GM21526 (cell line): ENCODE data around the gene DCTN1.
"Not testable (repeated sequence)": the region's sequence is repeated elsewhere in the genome, so short reads cannot be mapped to it uniquely, and the experiment has no call there.

Source experiments
- ATAC-seq: cut with Tn5 transposase; IDR thresholded peaks from one replicate; pipeline ENCODE4 v1.9.1; 2021; ENCODE audit warnings: moderate library complexity; ENCODE audit not compliant: unreplicated experiment, low FRiP score

DCTN1 gene

GRCh38 chr2:74379851-74380789, at the start of gene DCTN1:
TSS of gene DCTN1 (minus strand) at chr2:74380311. CDS start at chr2:74380037, 274 bp downstream.
- no peak for ATAC-seq

GRCh38 chr2:74428675-74429074, 48.6 kb upstream of the DCTN1 start:
- ATAC-seq: no peak

GRCh38 chr2:74427551-74427950, 47.4 kb upstream of the DCTN1 start:
- ATAC-seq: no peak

GRCh38 chr2:74426181-74426758, 46.2 kb upstream of the DCTN1 start:
- no peak for ATAC-seq

GRCh38 chr2:74425523-74425922, 45.4 kb upstream of the DCTN1 start:
- no peak for ATAC-seq

- ATAC-seq: no peak
These were observed 44.9 kb upstream of the DCTN1 start for GRCh38 chr2:74424995-74425406.

- no peak for ATAC-seq
These were observed 44.3 kb upstream of the DCTN1 start for GRCh38 chr2:74424139-74424992.

GRCh38 chr2:74423231-74424095, 43.4 kb upstream of the DCTN1 start:
- ATAC-seq: no peak

- peak; percentile 90 for ATAC-seq
These were observed 41.2 kb upstream of the DCTN1 start, which contains the start of the genes C2orf81 and WDR54 for GRCh38 chr2:74421221-74421870. TSS of gene C2orf81 (minus strand) at chr2:74421619. CDS start at chr2:74421560, 59 bp downstream. TSS of gene WDR54 (plus strand) at chr2:74421730. CDS start at chr2:74422154, 424 bp downstream.

GRCh38 chr2:74420443-74421103, 40.5 kb upstream of the DCTN1 start:
- ATAC-seq: not testable (repeated sequence)

GRCh38 chr2:74420006-74420405, 39.9 kb upstream of the DCTN1 start:
- ATAC-seq: no peak

GRCh38 chr2:74419345-74419744, 39.2 kb upstream of the DCTN1 start:
- no peak for ATAC-seq

GRCh38 chr2:74418312-74418711, 38.2 kb upstream of the DCTN1 start:
- ATAC-seq: no peak

GRCh38 chr2:74417763-74418162, 37.7 kb upstream of the DCTN1 start:
- ATAC-seq: no peak

GRCh38 chr2:74417197-74417596, 37.1 kb upstream of the DCTN1 start:
- ATAC-seq: no peak

GRCh38 chr2:74416778-74417177, 36.7 kb upstream of the DCTN1 start:
- ATAC-seq: no peak

- ATAC-seq: no peak
These were observed 35.8 kb upstream of the DCTN1 start for GRCh38 chr2:74415762-74416395.
